ENCODE data around the gene SLC7A11. TPM values are rescaled to one million over a fixed set of nuclear protein-coding genes. Genes with fewer than 3 reads are reported as not detected.
"Not testable (repeated sequence)": the region's sequence is repeated elsewhere in the genome, so short reads cannot be mapped to it uniquely, and the experiment has no call there.

SLC7A11 gene
- total and polyA plus RNA-seq, 10 of the 15 experiments (the other 5 are each of a cell fraction or from before 2014, with no cell fraction given): 1.6 to 9.8 (median 3.5) TPM

GRCh38 chr4:138216272-138216867 lies 25.8 kb downstream of the SLC7A11 start:
- DNase-seq (ENCODE audit: low read depth, low spot score) (no peak), ATAC-seq (no peak), FAIRE-seq (no peak)
- Histone ChIP-seq H3K9me3 (replicated peaks; ENCODE audit: control insufficient read depth, insufficient read depth, low read length) (no peaks in the 10 kb centered on the region), H3K4me1 (ENCODE audit: control insufficient read depth, insufficient read depth, low read length) (no peaks in the 10 kb centered on the region), H3K9ac (ENCODE audit: control insufficient read depth, insufficient read depth, low read length) (no peak overlapping the region), H3K27ac (ENCODE audit: control insufficient read depth, insufficient read depth) (no peak overlapping the region), H3K79me2 (ENCODE audit: control insufficient read depth, insufficient read depth, low read length) (no peaks in the 10 kb centered on the region), H4K20me1 (ENCODE audit: control insufficient read depth, insufficient read depth) (no peaks in the 10 kb centered on the region), H2AFZ (ENCODE audit: control insufficient read depth, low read depth, low read length) (no peak overlapping the region), H3K27me3 (replicated peaks in 1 of 2; ENCODE audit: control insufficient read depth in 2 of 2, insufficient read depth in 2 of 2, low read length in 1 of 2) (no peaks in the 10 kb centered on the region), H3K4me3 (no peak overlapping the region), H3K36me3 (ENCODE audit: control insufficient read depth in 2 of 2, insufficient read depth in 2 of 2, low read length in 1 of 2) (no peaks in the 10 kb centered on the region; a peak in 2 of 4 replicates), H3K4me2 (ENCODE audit: control insufficient read depth, insufficient read depth) (no peak overlapping the region)
- ChIA-PET RAD21 (ENCODE audit: unreplicated experiment) (interaction anchor here (0.8 to 1.3 kb wide), 4 partner anchors 10 to 28 kb away, joined by 3 to 4 read pairs (median 3); no protein-coding TSS in a partner anchor), POLR2A (interaction anchor here (1.0 to 1.5 kb wide), 3 partner anchors 10 to 16 kb away, joined by 3 to 4 read pairs (median 4); no protein-coding TSS in a partner anchor), SMC1A (ENCODE audit: uncharacterized antibody, unreplicated experiment) (interaction anchor here (0.5 to 3.7 kb wide), 12 partner anchors 10 to 285 kb away, joined by 3 to 21 read pairs (median 4); no protein-coding TSS in a partner anchor), CTCF (interaction anchor here (1.6 to 2.2 kb wide), 4 partner anchors 11 to 34 kb away, joined by 4 to 11 read pairs (median 8); no protein-coding TSS in a partner anchor)
- WGBS (ENCODE audit: insufficient coverage, insufficient replicate concordance, low lambda C conversion rate, missing lambda C conversion rate): 86% methylated on average over 4 of the region's 4 CpGs
- BruUV-seq (replicated peaks): no TSS peak
- TF ChIP-seq GABPA (IDR thresholded peaks at IDR 0.05; ENCODE audit: low read depth): no peak
- TF ChIP-seq CBFB (IDR thresholded peaks at IDR 0.05; ENCODE audit: low read depth): no peak
- no peak for TF ChIP-seq ETV6 (conservative IDR thresholded peaks at IDR 0.05 in 1 of 2, IDR thresholded peaks at IDR 0.05 in 1 of 2; ENCODE audit: borderline replicate concordance in 1 of 2, low read depth in 1 of 2)
- TF ChIP-seq MTA2 (IDR thresholded peaks at IDR 0.05; ENCODE audit: low read depth): no peak
- TF ChIP-seq SUPT20H (IDR thresholded peaks at IDR 0.05; ENCODE audit: borderline replicate concordance, control insufficient read depth, low read depth, low read length): no peak
- TF ChIP-seq NFYB (IDR thresholded peaks at IDR 0.05; ENCODE audit: insufficient read depth, low read depth, low read length): no peak
- no peak for TF ChIP-seq NFIC (IDR thresholded peaks at IDR 0.05; ENCODE audit: low read depth, low read length)
- no peak for TF ChIP-seq BHLHE40 (IDR thresholded peaks at IDR 0.05; ENCODE audit: borderline replicate concordance in 1 of 2, low read depth in 2 of 2, low read length in 1 of 2)
- TF ChIP-seq IRF5 (IDR thresholded peaks at IDR 0.05; ENCODE audit: borderline replicate concordance): no peak
- no peak for TF ChIP-seq SMAD5 (IDR thresholded peaks at IDR 0.05; ENCODE audit: low read depth)
- in situ Hi-C loops (cut with MboI): loop anchor here (25.0 kb wide), 1 partner anchor 1096 kb away; the partner anchor contains the start of genes NAA15 and NDUFC1
- intact Hi-C loops (cut with micrococcal nuclease; ENCODE audit: unreplicated experiment): no loop called here

- DNase-seq (ENCODE audit: low read depth, low spot score); H3K79me2 ChIP-seq (ENCODE audit: control insufficient read depth, insufficient read depth, low read length); H3K9ac ChIP-seq (ENCODE audit: control insufficient read depth, insufficient read depth, low read length); H4K20me1 ChIP-seq (ENCODE audit: control insufficient read depth, insufficient read depth); FAIRE-seq; H3K4me2 ChIP-seq (ENCODE audit: control insufficient read depth, insufficient read depth); intact Hi-C loops (cut with micrococcal nuclease; ENCODE audit: unreplicated experiment); H2AFZ ChIP-seq (ENCODE audit: control insufficient read depth, low read depth, low read length); ATAC-seq; H3K4me3 ChIP-seq; BruUV-seq (replicated peaks); H3K4me1 ChIP-seq (ENCODE audit: control insufficient read depth, insufficient read depth, low read length); POLR2A ChIA-PET; H3K27ac ChIP-seq (ENCODE audit: control insufficient read depth, insufficient read depth); H3K27me3 ChIP-seq (replicated peaks in 1 of 2; ENCODE audit: control insufficient read depth in 2 of 2, insufficient read depth in 2 of 2, low read length in 1 of 2); H3K36me3 ChIP-seq (ENCODE audit: control insufficient read depth in 2 of 2, insufficient read depth in 2 of 2, low read length in 1 of 2); CTCF ChIA-PET; RAD21 ChIA-PET (ENCODE audit: unreplicated experiment); H3K9me3 ChIP-seq (replicated peaks; ENCODE audit: control insufficient read depth, insufficient read depth, low read length): not testable (repeated sequence)
- SMC1A ChIA-PET (ENCODE audit: uncharacterized antibody, unreplicated experiment): interaction anchor here (1.0 kb wide), 1 partner anchor 10 kb away, joined by 3 read pairs; no protein-coding TSS in a partner anchor
- 55% methylated on average over 2 of the region's 2 CpGs for WGBS (ENCODE audit: insufficient coverage, insufficient replicate concordance, low lambda C conversion rate, missing lambda C conversion rate)
- in situ Hi-C loops (cut with MboI): loop anchor here (25.0 kb wide), 1 partner anchor 1102 kb away; the partner anchor contains the start of genes NAA15 and NDUFC1
These were observed 31.6 kb downstream of the SLC7A11 start for GRCh38 chr4:138210576-138210975.
